HS-5 (cell line): ENCODE data around the gene CYB5B.

Experiments used
- DNase-seq: peaks from one replicate; pipeline ENCODE4 v3.0.0-alpha.2; 2012; ENCODE audit warnings: low read depth

CYB5B gene, protein sequence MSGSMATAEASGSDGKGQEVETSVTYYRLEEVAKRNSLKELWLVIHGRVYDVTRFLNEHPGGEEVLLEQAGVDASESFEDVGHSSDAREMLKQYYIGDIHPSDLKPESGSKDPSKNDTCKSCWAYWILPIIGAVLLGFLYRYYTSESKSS

DNA sequence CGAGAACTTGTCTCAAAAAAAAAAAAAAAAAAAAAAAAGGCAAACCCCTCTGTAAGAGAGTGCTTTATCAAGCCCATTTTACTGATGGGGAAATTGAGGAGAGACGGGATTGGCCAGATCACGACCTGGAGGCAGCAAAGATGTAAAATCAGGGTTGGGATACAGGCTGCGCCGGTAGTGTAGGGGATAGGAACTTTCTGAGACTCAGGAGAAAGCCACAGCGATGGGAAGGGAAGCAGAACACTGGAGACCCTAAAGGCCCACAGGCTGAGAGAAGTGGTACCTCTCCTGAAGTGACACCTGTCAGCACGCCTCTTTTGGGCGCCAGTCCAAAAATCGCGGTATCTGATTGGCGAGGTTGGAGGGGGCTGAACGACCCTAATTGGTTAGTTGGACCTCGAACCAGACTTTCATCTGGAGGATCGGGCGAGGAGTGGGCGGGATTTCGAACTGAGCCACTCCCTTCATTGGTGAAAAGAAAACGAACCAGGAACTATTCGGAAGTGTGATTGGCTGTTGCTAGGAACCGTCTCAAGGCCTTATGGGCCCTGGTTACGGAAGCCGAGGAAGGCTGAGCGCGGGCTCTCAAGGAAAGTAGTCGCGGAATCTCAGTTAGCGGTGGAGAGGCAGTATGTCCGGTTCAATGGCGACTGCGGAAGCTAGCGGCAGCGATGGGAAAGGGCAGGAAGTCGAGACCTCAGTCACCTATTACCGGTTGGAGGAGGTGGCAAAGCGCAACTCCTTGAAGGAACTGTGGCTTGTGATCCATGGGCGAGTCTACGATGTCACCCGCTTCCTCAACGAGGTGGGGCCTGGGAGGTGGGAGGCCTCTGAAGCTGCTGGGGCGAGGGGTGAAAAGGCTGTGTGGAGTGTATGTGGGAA, at the start of gene CYB5B:
CYB5B (plus strand) TSS at position 567 of the 882 bp plus-strand sequence; CDS start at position 632, 65 bp downstream.
- DNase-seq = peak; percentile 97

DNA sequence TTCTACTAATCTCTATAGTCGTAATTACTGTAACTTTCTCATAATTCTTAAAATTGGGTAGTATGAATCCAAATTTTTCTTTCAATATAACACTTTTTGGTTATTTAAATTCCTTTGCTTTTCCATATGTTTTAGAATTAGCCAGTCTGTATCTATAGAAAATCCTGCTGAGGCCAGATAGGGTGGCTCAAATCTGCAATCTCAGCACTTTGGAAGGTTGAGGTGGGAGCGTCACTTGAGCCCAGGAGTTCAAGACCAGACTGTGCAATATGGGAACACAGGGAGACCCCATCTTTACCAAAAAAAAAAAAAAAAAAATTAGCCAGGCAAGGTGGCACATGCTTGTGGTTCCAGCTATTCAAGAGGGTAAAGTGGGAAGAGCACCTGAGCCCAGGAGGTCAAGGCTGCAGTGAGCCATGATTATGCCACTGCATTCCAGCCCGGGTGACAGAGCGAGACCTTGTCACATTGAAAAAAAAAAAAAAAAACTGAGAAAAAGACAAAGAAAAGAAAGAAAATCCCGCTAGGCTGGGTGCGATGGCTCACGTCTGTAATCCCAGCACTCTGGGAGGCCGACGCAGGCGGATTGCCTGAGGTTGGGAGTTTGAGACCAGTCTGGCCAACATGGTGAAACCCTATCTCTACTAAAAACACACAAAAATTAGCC, 47.9 kb upstream of the CYB5B start:
- DNase-seq = no peak

DNA sequence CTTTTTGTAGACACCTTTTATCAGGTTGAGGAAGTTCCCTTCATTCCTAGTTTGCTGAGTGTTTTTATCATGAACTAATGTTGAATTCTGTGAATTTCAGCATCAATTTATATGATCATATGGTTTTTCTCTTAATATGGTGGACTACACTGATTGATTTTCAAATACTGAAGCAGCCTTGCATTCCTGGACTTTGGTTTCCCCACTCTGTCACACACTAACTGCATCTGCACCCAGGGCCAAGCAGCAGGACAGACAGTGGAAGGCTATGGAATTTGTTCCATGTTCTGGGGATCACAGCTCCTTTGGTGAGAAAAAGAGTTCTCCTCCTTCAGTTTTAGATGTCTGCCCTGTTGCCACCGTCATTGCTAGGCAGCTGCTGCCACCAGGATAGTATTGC, 46.4 kb upstream of the CYB5B start:
- DNase-seq = no peak

DNA sequence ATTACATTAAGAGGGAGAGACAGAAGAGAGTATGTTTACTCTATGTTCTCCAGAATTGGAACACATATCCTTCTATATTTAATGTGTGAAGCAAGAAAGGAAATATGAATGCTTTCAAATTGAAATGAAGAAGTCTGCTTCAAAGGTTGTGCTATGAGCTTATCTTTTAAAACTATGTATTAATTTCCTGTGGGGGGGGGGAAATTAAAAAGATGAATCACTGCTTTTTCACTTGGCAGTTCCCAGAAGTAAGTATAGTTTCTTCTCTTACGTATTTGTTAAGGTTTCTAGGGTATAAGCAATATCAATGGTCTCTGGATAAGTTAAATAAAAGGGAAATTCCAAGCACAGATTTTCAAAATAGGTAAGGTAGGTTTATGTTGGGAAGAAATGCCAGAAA, 45.7 kb upstream of the CYB5B start:
- DNase-seq = no peak

DNA sequence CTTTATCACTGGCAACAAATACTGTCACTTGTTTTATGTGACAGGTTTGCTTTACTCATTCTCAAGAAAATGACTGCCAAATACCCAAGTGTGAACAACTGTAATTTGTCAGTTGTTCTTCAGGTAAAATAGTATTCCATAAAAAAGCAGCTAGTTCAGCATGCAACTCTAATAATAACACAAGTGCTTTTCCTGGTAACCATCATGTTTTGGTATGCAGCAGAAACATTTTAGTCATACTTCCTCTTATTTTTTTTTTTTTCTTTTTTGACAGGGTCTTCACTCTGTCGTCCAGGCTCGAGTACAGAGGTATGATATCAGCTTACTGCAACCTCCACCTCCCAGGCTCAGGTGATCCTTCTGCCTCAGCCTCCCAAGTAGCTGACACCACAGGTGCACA, 43.2 kb upstream of the CYB5B start:
- no peak for DNase-seq

DNA sequence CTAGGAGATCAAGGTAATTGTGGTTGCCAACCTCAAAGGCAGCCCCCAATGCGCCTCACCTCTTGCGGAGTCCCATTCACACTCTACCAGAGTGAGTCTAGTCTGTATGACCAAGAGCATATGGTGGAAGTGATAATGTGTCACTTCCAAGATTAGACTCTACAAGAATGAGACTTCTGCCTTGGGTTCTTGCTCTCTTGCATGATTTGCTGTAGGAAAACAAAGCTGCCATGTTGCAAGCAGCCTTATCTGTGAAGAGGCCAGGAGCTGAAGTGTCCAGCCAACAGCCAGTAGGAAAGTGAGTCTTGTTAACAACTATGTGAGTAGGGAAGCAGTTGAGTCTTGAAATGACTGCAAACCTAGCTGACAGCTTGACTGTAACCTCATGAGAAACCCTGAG, 42.0 kb upstream of the CYB5B start:
- DNase-seq = no peak

DNA sequence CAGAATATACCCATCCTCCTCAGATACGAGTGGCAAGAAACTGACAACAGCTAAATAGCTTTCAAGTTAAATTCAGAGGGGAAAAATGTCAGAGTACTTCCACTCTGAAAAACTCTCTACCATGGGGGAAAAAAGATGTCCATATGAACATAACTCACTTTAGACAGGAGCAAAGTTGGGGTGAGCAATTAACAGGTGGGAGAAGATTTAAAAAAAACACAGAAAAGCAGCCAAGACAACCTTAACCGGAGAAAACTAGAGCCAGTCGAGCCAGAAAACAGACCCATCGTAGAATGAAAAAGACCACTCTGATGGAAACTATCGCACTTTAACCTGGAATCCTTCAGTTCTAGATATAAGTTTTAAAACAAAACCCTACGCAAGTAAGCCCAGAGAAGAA, 39.4 kb upstream of the CYB5B start:
- DNase-seq = no peak

DNA sequence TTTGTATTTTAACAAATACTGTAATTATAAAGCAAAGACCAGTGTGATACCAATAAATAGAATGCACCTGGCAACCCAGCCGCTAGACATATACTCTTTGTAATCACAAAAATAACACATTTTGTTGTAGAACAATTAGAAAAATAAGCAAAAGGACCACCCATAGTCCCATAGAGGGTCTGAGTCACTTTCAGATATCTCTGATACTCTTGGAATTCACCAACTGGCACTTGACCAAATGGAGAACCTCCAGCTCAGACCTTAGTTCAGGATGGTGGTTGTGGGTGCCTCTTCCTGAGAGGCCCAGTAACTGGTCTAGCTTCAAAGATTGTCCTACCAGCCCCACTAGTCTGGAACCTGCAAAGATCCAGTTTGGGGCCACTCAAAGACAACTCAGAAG, 37.8 kb upstream of the CYB5B start:
- no peak for DNase-seq

DNA sequence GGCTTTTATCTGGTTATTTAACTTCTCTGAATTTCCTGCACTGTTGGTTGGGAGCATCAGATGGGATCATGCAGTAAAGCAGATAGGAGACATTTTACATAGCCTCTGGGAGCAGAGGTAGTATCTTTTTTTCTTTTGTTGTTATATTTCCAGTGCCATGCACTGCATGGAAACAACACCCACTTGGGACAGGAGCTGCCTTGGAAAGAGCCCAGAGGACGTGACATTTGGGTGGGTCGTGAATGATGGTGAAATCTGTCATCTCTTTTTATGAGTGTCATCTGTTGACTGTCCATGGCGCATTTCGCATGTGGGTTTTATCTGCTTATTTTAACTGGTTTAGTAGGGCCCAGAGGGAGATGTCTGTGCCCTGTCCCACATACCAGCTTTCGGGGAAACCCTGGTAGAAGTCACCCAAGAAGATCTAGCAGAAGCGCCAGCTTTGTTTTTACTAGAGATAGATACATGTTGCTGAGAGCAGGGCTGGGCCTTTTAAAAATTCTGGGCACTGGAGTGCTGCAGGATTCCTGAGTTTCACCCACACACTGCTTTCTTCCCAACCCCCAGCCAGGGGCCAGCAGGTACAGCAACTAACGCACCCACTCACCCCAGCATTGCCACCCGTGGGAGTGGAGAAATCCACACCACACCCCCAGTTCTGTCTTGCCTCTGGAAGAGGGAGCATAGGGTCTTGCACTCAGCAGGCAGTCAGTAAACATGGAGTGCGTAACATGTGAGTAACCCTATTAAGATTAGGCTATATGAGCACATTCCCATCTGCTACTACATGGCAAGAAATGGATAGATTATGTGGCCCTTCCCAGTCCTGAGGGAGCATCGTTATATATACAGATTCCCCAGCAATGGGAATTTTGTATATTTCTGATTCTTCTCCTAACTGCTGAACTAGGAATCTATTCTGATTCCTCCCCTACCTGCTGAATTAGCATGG, 30.2 kb upstream of the CYB5B start:
- DNase-seq = no peak

DNA sequence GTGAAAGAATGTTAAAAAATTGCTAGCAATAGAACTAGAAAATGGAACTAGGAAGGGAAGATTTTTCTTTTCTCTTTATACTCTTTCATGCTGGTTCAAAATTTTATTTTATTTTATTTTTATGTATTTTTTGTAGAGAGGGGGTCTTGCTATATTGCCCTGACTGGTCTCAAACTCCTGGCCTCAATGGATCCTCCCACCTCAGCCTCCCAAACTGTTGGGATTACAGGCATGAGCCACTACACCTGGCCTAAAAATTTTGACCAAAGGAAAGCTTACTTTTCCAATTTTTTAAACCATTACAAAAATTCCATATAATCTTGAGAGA, 28.6 kb upstream of the CYB5B start:
- no peak for DNase-seq

DNA sequence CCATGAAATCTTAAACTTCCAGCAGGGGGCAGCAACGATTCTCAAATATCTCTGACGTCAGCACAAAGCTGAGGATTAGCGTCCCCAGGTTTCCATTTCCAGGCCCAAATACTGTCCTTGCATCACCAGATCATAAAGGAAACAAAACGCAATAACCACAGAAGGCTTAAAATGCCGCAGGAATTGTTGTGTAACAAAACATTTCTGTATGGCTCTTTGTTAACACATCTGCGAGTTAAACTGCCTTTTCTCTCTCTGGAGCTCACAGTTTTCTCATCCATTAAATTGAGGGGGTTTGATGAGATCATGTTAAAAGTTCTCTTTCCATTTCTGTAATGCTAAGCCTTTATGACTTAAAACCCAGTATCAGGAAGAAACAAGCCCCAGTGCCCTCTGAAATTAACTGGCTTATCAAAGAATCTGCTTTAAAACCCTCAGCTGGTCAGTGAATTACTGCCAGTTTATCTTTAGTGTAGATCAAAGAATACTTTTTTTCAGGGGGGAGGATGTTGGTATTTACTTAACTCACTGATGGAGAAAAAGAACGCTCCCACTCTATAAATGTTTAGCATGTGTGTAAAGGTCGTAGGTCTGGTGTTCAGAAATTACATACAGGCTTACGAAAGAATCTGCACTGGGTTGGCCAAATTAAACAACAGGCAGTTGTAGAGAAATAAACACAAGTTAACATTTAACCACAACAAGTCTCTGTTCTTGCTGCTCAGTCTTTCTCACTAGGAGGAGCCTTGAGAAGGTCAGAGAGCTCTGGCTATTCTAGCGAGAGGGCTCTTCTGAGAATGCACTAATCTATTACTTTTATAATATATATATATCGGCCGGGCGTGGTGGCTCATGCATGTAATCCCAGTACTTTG, 28.0 kb upstream of the CYB5B start:
- DNase-seq = peak; percentile 80

DNA sequence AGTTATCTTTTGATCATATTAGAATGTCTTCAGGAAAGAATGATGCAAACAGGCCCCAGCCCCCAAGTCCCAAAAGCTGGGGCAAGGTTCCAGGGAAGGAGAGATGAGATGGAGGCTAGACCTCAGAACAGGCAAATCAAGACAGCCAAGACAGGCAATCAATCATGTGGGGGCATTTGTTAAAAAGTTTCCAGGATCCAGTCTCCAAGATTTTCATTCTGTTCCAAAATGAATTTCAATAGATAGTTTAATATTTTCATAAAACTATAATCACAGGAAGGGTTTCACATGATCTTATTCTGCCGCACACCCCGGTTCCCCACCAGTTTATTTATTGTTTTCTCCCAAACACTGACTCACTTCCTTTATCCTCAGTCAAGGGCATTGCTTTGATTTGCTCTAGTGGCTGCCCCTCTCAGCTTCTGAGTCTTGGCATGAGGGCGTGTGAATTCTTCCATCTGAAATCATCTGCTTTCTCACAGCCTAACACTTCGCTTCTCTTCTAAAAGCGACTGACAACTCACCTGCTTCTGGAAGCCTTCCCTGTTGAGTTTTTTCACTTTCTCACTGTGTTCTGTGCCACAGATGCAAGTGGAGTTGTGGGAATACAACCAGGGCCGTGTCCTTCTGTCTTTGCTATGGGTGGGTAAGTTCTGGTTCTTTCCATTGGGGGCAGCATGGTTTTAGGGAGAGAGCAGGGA, 26.4 kb upstream of the CYB5B start:
- no peak for DNase-seq

DNA sequence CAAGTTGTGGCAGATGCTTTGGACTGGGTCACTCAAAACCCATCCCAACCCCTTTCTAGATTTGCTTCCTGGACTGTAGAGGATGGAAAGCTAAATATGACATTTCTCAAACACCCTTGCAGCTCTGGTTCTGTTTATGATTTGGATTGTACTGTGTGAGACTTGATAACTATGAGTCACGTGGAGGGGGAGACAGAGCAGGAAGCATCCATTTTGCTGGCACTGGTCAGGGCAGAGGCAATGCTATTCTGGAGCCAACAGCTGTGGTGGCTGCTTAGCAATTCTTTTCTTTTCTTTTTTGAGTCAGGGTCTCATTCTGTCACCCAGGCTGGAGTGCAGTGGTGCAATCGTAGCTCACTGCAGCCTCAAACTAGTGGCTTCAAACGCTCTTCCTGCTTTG, 25.1 kb upstream of the CYB5B start:
- no peak for DNase-seq

DNA sequence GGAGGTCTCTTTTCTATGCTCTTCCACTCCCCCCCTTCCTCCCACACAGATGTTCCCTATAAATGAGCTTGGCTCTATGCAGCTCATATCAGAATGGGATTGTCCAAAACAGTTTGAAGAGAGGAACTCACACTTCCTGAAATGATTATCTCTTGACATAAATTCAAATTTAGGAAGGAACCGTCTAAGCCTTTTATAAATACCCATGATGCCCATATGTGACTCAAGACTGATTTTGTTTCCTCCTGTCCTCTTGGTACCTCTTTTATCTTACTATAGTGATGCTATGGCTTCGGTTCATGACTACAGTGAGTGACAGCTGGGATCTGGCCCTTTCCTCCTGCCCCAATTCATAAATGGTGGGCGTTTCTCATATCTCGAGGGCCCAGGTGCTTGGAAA, 22.0 kb upstream of the CYB5B start:
- no peak for DNase-seq

DNA sequence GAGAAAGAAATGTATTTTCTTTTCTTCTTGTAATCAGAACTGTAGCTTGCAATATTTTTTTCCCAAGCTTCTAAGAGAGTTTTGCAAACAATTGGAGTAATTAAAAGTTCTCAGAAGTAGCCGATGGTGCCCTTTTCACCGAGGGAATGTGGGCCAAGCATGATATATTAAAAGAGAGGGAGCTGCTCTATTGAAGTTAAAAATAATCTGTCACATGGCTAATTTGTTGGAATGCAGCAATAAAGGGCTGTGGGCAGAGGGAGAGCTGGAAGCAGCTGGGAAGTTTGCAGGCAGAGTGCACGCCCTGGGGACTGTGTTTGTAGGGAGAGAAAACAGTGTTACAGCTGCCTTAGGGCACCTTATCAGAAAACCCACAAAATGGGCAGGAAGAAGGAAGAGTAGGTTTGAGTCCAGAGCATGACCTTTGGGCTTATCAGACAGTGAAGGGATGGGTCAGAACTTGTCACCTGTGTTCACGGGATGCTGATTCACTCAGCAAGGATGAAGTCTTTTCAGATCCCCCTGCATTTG, 20.1 kb upstream of the CYB5B start:
- no peak for DNase-seq

DNA sequence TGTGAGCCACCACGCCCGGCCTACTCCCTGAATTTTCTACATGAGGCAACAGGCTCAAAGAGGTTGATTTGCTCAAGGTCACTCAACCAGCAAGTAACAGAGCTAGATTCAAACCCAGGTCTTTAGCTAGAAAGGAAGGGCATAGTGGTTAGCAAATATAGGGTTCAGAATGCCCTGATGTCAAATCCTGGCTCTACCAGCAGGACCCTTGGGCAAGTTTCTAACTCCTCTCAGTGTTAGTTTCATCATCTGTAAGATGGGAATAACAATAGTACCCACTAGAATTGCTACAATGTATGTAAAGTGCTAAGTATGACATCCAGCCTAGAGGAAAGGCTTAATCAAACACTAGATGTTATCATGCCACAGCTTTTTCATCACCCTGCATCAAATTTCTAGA, 19.1 kb upstream of the CYB5B start:
- no peak for DNase-seq

DNA sequence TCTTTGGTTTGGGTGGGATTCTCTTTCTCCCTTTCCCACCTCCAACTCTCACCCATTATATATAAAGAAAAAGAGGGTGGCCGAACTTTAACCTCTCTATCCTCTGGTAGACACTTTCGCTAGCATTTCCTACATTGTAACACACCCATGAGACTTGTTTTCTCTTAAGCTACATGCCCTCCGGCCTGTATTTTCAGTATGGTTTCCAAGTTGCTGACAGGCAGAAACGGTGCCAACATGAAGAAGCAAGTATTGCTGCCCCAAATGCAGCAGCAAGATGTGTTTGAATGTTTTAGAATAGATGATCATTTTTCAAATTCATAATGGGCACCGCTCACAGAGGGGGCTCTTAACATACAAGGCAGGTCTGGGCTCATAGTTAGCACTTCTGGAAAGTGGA, 18.7 kb upstream of the CYB5B start:
- no peak for DNase-seq

DNA sequence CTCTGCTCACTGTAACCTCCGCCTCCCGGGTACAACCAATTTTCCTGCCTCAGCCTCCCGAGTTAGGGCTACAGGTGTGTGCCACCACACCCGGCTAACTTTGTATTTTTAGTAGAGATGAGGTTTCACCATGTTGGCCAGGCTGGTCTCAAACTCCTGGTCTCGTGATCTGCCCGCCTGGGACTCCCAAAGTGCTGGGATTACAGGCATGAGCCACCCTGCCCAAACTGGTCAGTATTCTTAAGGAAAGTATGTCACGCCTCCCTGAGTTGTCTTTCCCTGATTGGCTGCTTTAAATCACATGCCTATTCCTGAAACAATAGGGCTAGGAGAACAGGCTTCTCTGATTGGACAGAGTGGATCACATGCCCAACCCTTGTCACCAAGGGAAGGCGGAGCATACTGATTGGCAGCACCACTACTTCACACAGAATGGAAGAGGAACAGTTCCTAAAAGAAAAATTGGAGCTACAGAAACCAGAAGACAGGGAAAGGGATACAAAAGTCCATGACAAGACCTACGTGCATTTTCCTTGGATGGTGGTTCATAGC, 17.6 kb upstream of the CYB5B start:
- no peak for DNase-seq

DNA sequence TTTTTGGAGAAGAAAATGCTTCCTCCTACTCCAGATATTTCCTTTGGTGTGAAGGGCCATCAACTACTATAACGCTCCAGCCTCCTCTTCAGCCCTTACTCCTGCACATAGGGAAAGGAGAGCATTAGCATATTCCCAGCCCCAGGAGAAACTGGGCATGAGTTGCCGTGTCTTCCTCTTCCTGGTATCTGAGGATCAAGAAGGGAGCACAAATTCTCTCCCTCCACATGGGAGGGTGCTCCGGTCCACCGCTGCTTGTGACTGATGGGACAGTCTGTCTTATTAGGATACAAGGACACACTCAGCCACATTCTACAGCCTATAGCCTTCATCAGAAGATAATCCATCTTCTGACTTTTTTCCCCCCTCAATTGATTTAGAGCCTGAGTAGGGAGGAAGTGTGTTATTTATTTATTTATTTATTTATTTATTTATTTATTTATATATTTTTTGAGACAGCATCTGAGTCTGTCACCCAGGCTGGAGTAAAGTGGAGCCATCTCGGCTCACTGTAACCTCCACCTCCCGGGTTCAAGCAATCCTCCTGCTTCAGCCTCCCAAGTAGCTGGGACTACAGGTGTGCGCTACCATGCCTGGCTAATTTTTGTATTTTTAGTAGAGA, 16.6 kb upstream of the CYB5B start:
- DNase-seq = no peak

DNA sequence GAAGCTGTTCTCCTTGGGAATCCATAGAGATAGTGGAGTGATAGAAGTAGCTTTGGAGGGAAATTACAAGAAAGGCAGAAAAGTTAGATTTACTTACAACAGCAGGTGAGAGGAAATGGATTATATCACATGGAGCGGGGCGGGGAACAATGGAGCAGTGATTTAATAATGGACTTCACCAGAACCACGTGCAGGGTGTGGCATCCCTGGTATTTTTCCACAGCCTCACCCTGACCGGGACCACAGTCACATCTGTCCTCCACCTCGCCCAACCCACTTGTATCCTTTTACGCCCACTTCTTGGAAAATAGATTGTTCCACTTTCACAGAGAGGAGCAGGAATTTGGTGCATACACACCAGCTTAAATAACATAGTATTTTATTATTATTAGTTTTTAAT, 15.9 kb upstream of the CYB5B start:
- no peak for DNase-seq
